LNCAP (cell line): ENCODE measurements around the gene NEDD4.

Source experiments
- CTCF ChIP-seq: fragments of 450-650 bp; IDR thresholded peaks from 2 replicates; pipeline ENCODE4 v1.5.1; 2017; ENCODE audit warnings: mild to moderate bottlenecking

NEDD4 gene

GRCh38 chr15:56019060-56019793, 25.8 kb upstream of the NEDD4 start:
- no peak for TF ChIP-seq CTCF

- TF ChIP-seq CTCF = no peak
Measured at GRCh38 chr15:56017920-56018319, 24.5 kb upstream of the NEDD4 start.

- TF ChIP-seq CTCF = no peak
Measured at GRCh38 chr15:56017511-56017910, 24.1 kb upstream of the NEDD4 start.

GRCh38 chr15:56016281-56016680, 22.9 kb upstream of the NEDD4 start:
- TF ChIP-seq CTCF = no peak

GRCh38 chr15:56014677-56015076, 21.3 kb upstream of the NEDD4 start:
- no peak for TF ChIP-seq CTCF

GRCh38 chr15:56001471-56002078, 8.2 kb upstream of the NEDD4 start:
- no peak for TF ChIP-seq CTCF

- no peak for TF ChIP-seq CTCF
Measured at GRCh38 chr15:55999658-56000057, 6.2 kb upstream of the NEDD4 start.
